Activated T-helper 1 cell treated with anti-CD3 and anti-CD28 coated beads, Interleukin-12 subunit alpha, Interleukin-12 subunit beta, Interleukin-2, Interleukin-4 antibody, amounts not matched to agents 30 ng/mL and 10 ng/mL and 1 ng/mL, durations not matched to agents 14 hours and 24 hours and 36 hours (primary cell): Measurements from ENCODE around the gene ZPBP2. TPM values are rescaled to one million over a fixed set of nuclear protein-coding genes. Genes with fewer than 3 reads are reported as not detected.
"Not testable (repeated sequence)": the region's sequence is repeated elsewhere in the genome, so short reads cannot be mapped to it uniquely, and the experiment has no call there.

Source experiments
- DNase-seq: peaks from one replicate; pipeline ENCODE4 v3.0.0; 2021; ENCODE audit warnings: low spot score
- H3K27ac Mint-ChIP-seq: one replicate; pipeline ENCODE4 v1.8.0; 2021; ENCODE audit warnings: mild to moderate bottlenecking, mixed read lengths
- H3K27me3 Mint-ChIP-seq: one replicate; pipeline ENCODE4 v1.8.0; 2022; ENCODE audit warnings: mild to moderate bottlenecking, moderate library complexity, mixed read lengths; ENCODE audit not compliant: insufficient read depth
- H3K36me3 Mint-ChIP-seq: one replicate; pipeline ENCODE4 v1.8.0; 2021; ENCODE audit warnings: low read depth, mixed read lengths
- H3K4me1 Mint-ChIP-seq: one replicate; pipeline ENCODE4 v1.8.0; 2021; ENCODE audit warnings: low read depth, mixed read lengths
- H3K4me3 Mint-ChIP-seq: one replicate; pipeline ENCODE4 v1.8.0; 2021; ENCODE audit warnings: mild to moderate bottlenecking, moderate library complexity, mixed read lengths
- H3K9me3 Mint-ChIP-seq: one replicate; pipeline ENCODE4 v1.8.0; 2021; ENCODE audit warnings: mixed read lengths
- intact Hi-C: fragments of 100-400 bp; cut with micrococcal nuclease; formaldehyde crosslinking; loops from one replicate; pipeline ENCODE4 v1.15.1; 2024
- total RNA-seq: library from RNA; stranded (reverse); gene quantifications from 2 replicates; pipeline ENCODE4 v1.2.3, GENCODE V29; 2022

The ZPBP2 gene
- total RNA-seq, 1 donor from 2014 or later = not detected

- Mint-ChIP-seq H3K36me3 (peaks cover 55% of the 10 kb centered on the region), H3K4me1 (peaks cover 21% of the 10 kb centered on the region), H3K27me3 (peaks cover 2% of the 10 kb centered on the region), H3K9me3 (peaks cover 36% of the 10 kb centered on the region), H3K4me3 (no peak overlapping the region), H3K27ac (no peak overlapping the region)
- no peak for DNase-seq
- intact Hi-C loops = no loop called here
These were observed 29.9 kb upstream of the ZPBP2 start for GRCh38 chr17:39838057-39838456.

GRCh38 chr17:39838784-39839183 is 29.2 kb upstream of the ZPBP2 start:
- no peak overlapping the region for H3K27ac Mint-ChIP-seq
- H3K9me3 Mint-ChIP-seq = peaks cover 35% of the 10 kb centered on the region
- no peak overlapping the region for H3K4me3 Mint-ChIP-seq
- H3K4me1 Mint-ChIP-seq = peaks cover 28% of the 10 kb centered on the region
- DNase-seq = no peak
- H3K36me3 Mint-ChIP-seq = peaks cover 57% of the 10 kb centered on the region
- peaks cover 3% of the 10 kb centered on the region for H3K27me3 Mint-ChIP-seq
- intact Hi-C loops = no loop called here

- Mint-ChIP-seq H3K9me3 (peaks cover 23% of the 10 kb centered on the region), H3K4me3 (peak overlapping the region; percentile 20), H3K27ac (no peak overlapping the region), H3K4me1 (peaks cover 31% of the 10 kb centered on the region), H3K36me3 (peaks cover 41% of the 10 kb centered on the region), H3K27me3 (peaks cover 3% of the 10 kb centered on the region)
- no peak for DNase-seq
- intact Hi-C loops = no loop called here
These were observed 26.8 kb upstream of the ZPBP2 start for GRCh38 chr17:39841134-39841683.

GRCh38 chr17:39845052-39845846 is 22.8 kb upstream of the ZPBP2 start:
- peaks cover 2% of the 10 kb centered on the region for H3K27me3 Mint-ChIP-seq
- H3K4me3 Mint-ChIP-seq = no peak overlapping the region
- H3K4me1 Mint-ChIP-seq = peaks cover 48% of the 10 kb centered on the region
- peaks cover 2% of the 10 kb centered on the region for H3K9me3 Mint-ChIP-seq
- intact Hi-C loops = no loop called here
- no peak for DNase-seq
- H3K36me3 Mint-ChIP-seq = peaks cover 29% of the 10 kb centered on the region
- no peak overlapping the region for H3K27ac Mint-ChIP-seq

- intact Hi-C loops = no loop called here
- Mint-ChIP-seq H3K4me1 (peaks cover 45% of the 10 kb centered on the region), H3K9me3 (no peaks in the 10 kb centered on the region), H3K27me3 (peaks cover 2% of the 10 kb centered on the region), H3K36me3 (peaks cover 19% of the 10 kb centered on the region), H3K27ac (no peak overlapping the region), H3K4me3 (no peak overlapping the region)
- no peak for DNase-seq
These were observed 21.8 kb upstream of the ZPBP2 start for GRCh38 chr17:39846205-39846604.

- intact Hi-C loops = no loop called here
- H3K36me3 Mint-ChIP-seq = peaks cover 12% of the 10 kb centered on the region
- H3K27ac Mint-ChIP-seq = no peak overlapping the region
- peaks cover 1% of the 10 kb centered on the region for H3K27me3 Mint-ChIP-seq
- no peaks in the 10 kb centered on the region for H3K9me3 Mint-ChIP-seq
- no peak for DNase-seq
- no peak overlapping the region for H3K4me3 Mint-ChIP-seq
- H3K4me1 Mint-ChIP-seq = peaks cover 35% of the 10 kb centered on the region
These were observed 19.4 kb upstream of the ZPBP2 start for GRCh38 chr17:39848600-39848999.

- H3K9me3 Mint-ChIP-seq, DNase-seq, H3K4me3 Mint-ChIP-seq, H3K27me3 Mint-ChIP-seq, H3K27ac Mint-ChIP-seq, intact Hi-C loops: not testable (repeated sequence)
- Mint-ChIP-seq H3K36me3 (peaks cover 17% of the 10 kb centered on the region), H3K4me1 (peaks cover 34% of the 10 kb centered on the region)
These were observed 17.8 kb upstream of the ZPBP2 start for GRCh38 chr17:39850186-39850585.

- peaks cover 16% of the 10 kb centered on the region for H3K36me3 Mint-ChIP-seq
- no peak overlapping the region for H3K4me3 Mint-ChIP-seq
- intact Hi-C loops = no loop called here
- H3K27me3 Mint-ChIP-seq = no peaks in the 10 kb centered on the region
- peak overlapping the region; percentile 45 for H3K27ac Mint-ChIP-seq
- no peak for DNase-seq
- H3K9me3 Mint-ChIP-seq = no peaks in the 10 kb centered on the region
- peaks cover 32% of the 10 kb centered on the region for H3K4me1 Mint-ChIP-seq
These were observed 15.8 kb upstream of the ZPBP2 start for GRCh38 chr17:39852239-39852638.

- Mint-ChIP-seq H3K27ac (no peak overlapping the region), H3K4me3 (no peak overlapping the region), H3K27me3 (no peaks in the 10 kb centered on the region), H3K4me1 (peaks cover 17% of the 10 kb centered on the region), H3K36me3 (peaks cover 11% of the 10 kb centered on the region), H3K9me3 (no peaks in the 10 kb centered on the region)
- intact Hi-C loops = no loop called here
- DNase-seq = no peak
These were observed 13.1 kb upstream of the ZPBP2 start for GRCh38 chr17:39854909-39855308.

- H3K9me3 Mint-ChIP-seq, DNase-seq, H3K27ac Mint-ChIP-seq, H3K4me3 Mint-ChIP-seq, H3K27me3 Mint-ChIP-seq, intact Hi-C loops: not testable (repeated sequence)
- peaks cover 19% of the 10 kb centered on the region for H3K4me1 Mint-ChIP-seq
- peaks cover 14% of the 10 kb centered on the region for H3K36me3 Mint-ChIP-seq
These were observed 11.9 kb upstream of the ZPBP2 start for GRCh38 chr17:39855911-39856649.

- DNase-seq = no peak
- H3K9me3 Mint-ChIP-seq = no peaks in the 10 kb centered on the region
- H3K36me3 Mint-ChIP-seq = peaks cover 9% of the 10 kb centered on the region
- H3K27me3 Mint-ChIP-seq = no peaks in the 10 kb centered on the region
- peak overlapping the region; percentile 75 for H3K4me3 Mint-ChIP-seq
- intact Hi-C loops = loop anchor here (5.0 kb wide), 2 partner anchors 174 to 224 kb away; partner anchors contain the start of genes PGAP3 and STARD3
- peaks cover 46% of the 10 kb centered on the region for H3K4me1 Mint-ChIP-seq
- H3K27ac Mint-ChIP-seq = peak overlapping the region; percentile 57
These were observed 6.8 kb upstream of the ZPBP2 start for GRCh38 chr17:39861235-39861634.

GRCh38 chr17:39863244-39863917 is 4.6 kb upstream of the ZPBP2 start:
- Mint-ChIP-seq H3K4me1 (peaks cover 63% of the 10 kb centered on the region), H3K36me3 (peaks cover 12% of the 10 kb centered on the region), H3K27ac (peak overlapping the region; percentile 73), H3K4me3 (peak overlapping the region; percentile 91), H3K27me3 (peaks cover 2% of the 10 kb centered on the region), H3K9me3 (peaks cover 6% of the 10 kb centered on the region)
- DNase-seq = no peak
- intact Hi-C loops = loop anchor here (1.0 to 5.0 kb wide), 3 partner anchors 109 to 226 kb away; partner anchors contain the start of genes PGAP3 and STARD3
